Omental fat pad (tissue), 4 donors: ENCODE measurements around the gene DCAF8L1. TPM values are rescaled to one million over a fixed set of nuclear protein-coding genes. Genes with fewer than 3 reads are reported as not detected.
"Not testable (repeated sequence)": the region's sequence is repeated elsewhere in the genome, so short reads cannot be mapped to it uniquely, and the experiment has no call there.

Experiments used
- ATAC-seq: fragments of 150-250 bp; one replicate; pipeline ENCODE4 v1.9.1; 2016; ENCODE audit warnings: mild to moderate bottlenecking, moderate library complexity; ENCODE audit not compliant: low FRiP score
- DNase-seq: peaks from one replicate; pipeline ENCODE4 v3.0.0-alpha.2; 2019; ENCODE audit warnings: low spot score
- total RNA-seq, 4 donors: library from RNA; depleted of rRNA; stranded (reverse); fragments of >200 nt; gene quantifications; one replicate each; pipeline ENCODE4 v1.1.0, GENCODE V29; 2016
- TF ChIP-seq, protein P1 (sequence below), 3 donors: fragments of 450-650 bp; IDR thresholded peaks; one replicate each; pipeline ENCODE4 v1.5.1; 2016 to 2017; ENCODE audit warnings: antibody characterized with exemption in 3 of 3, mild to moderate bottlenecking in 3 of 3, moderate library complexity in 2 of 3

DCAF8L1 gene
- total RNA-seq, 4 donors from 2014 or later, result not detected

DNA sequence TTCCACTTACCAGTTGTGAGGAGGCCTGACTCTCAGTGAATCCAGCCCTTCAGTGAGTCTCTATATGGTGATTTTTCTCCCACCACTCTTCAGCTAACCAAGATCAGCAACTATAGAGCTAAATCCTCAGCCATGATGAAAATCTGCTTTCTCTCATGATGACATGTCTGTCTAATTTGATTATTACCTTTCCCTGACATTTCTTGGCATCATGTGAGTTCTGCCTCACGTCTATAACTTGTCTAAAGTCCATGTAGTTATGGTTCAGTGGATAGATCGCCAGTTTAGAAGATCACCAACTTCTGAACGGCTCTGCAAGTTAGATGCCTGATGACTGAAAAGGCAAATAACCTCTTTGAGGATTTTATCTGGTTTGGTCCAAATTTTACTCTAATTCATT, 14.9 kb upstream of the DCAF8L1 start:
- TF ChIP-seq, protein P1, sequence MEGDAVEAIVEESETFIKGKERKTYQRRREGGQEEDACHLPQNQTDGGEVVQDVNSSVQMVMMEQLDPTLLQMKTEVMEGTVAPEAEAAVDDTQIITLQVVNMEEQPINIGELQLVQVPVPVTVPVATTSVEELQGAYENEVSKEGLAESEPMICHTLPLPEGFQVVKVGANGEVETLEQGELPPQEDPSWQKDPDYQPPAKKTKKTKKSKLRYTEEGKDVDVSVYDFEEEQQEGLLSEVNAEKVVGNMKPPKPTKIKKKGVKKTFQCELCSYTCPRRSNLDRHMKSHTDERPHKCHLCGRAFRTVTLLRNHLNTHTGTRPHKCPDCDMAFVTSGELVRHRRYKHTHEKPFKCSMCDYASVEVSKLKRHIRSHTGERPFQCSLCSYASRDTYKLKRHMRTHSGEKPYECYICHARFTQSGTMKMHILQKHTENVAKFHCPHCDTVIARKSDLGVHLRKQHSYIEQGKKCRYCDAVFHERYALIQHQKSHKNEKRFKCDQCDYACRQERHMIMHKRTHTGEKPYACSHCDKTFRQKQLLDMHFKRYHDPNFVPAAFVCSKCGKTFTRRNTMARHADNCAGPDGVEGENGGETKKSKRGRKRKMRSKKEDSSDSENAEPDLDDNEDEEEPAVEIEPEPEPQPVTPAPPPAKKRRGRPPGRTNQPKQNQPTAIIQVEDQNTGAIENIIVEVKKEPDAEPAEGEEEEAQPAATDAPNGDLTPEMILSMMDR (IDR thresholded peaks at IDR 0.05), result no peak
- DNase-seq, result no peak
- no peak for ATAC-seq

DNA sequence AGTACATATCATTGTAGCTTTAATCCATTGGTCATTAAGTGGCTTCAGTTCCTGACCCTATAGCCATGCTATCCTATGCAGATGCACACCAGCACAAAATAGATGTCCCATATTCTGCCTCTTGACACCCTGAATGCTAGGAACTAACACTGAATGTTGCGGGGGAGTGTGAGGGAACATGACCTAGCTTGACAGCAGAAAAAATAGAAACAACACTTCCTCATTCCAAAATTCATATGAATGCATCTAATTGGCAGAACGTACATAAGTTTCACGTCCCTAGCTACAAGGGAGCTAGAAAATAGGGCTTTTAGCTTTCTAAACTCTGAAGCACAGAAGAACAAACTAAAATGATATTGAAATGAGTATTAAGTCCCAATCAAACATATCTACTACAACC, 14.4 kb upstream of the DCAF8L1 start:
- ATAC-seq (no peak), DNase-seq (no peak)
- TF ChIP-seq, protein P1 (IDR thresholded peaks at IDR 0.05), result no peak

DNA sequence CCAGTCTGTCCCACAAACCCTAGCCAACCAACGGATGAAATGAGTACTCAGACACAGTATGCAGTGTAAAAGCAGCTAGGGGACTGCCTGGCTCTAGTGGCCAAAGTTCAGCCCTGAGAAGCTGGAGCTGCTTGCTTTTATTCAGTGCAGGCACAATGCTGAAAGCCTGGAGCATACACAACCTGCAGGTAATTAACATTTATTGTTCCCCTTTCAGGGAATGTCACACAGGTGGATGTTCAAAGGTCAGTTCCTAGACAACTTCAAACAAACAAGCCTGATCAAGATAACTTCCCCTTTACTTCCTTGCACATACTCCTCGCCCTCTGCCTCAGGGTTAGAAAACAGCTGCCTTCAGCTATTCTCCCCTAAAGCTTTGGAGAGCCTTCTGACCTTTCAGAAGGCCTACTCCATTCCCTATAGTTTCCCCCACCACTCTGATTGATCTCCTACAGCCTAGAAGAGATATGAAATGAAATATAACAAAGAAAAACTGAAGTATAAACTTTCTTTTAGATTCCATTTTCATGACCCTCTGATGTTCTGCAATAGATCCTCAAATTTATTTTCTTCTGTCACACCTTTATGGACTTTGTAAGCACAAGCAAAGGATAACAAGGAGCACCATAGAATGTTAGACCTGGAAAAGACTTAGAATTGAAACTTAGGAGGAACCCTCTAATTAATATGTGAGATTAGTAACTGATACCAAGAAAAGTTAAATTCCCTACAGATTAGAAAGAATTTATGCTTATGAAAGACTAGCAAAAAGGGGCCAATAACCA, 6.8 kb upstream of the DCAF8L1 start:
- TF ChIP-seq, protein P1 (IDR thresholded peaks at IDR 0.05), result no peak
- DNase-seq (no peak), ATAC-seq (no peak)

DNA sequence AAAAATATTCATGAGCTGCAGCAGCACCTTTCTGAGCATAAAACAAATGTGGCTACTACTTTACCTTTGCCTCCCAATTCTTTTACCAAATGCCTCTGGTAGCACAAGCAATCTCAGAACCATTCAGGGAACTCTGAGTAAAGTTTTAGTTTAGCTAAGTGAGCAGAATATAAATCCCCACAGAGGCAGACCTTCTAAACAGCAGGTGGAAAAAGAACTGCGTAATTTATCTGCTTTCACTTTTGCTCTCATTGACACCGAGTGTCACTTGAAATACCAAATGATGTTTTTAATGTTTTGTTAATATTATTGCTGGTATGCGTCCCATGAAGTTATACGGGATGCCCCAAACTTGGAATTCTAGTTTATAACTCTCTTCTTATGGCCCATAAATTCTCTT, 4.3 kb downstream of the DCAF8L1 start:
- not testable (repeated sequence) for ATAC-seq, DNase-seq

DNA sequence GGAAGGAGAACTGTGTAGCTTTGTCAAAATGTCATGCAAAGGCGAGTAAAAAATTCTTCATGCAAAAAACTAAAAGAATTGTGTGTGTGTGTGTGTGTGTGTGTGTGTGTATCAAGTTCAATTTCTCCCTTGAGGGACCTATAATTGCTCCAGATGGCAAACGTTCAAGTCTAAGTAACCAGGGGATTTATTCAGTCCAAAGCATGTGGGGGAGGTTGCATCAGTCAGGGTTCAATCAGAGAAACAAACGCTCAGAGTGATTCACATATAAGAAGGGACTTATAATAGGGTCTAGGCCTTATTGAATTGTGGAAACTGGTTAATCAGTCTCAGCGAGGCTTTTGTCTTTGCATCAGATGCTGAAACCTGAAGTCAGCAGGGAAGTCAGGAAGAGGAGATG, 5.0 kb downstream of the DCAF8L1 start:
- TF ChIP-seq, protein P1 (IDR thresholded peaks at IDR 0.05), result no peak
- no peak for ATAC-seq
- DNase-seq, result no peak

DNA sequence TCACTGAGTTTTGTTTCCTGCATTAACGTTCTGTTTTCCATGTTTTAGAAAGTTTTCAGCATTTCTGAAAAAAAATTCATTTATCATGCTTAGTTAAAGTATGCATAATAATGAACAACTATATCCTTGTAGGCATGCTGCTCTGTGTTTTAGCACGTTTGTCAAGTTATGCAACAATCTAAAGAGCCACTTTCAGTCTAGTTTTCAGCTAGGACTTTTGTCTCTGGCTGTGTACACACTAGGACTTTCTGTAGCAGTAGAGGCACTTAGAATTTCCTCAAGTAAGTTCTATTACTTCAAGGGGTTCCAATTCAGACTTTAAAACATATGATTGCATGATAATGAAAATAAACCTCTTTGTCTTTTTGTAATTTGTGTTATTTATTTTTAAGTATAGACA, 12.4 kb downstream of the DCAF8L1 start:
- no peak for ATAC-seq
- TF ChIP-seq, protein P1 (IDR thresholded peaks at IDR 0.05), result no peak
- no peak for DNase-seq

DNA sequence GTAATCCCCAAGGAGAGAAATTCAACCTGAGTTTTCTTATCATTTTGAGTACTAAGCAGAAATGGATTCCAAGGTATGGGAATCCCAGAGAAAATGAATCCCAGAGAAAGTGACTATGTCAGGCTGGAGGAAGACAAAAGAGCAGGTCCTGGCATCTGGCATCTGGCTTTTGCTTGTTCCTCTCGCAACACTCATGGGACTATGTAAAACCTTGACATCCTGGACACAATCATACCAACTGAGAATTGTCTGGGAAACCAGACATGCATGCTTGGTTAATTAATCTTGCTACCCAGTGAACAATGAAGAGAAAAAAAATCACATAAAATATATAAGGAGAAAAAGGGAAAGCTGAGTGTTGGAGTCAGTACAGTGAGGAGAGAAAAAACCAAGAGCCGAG, 12.9 kb downstream of the DCAF8L1 start:
- no peak for DNase-seq
- ATAC-seq, result no peak
- TF ChIP-seq, protein P1 (IDR thresholded peaks at IDR 0.05), result no peak
